Muscle of back (tissue), 11 donors: Measurements from ENCODE around the gene TTYH3. TPM values are rescaled to one million over a fixed set of nuclear protein-coding genes. Genes with fewer than 3 reads are reported as not detected.
"Not testable (repeated sequence)": the region's sequence is repeated elsewhere in the genome, so short reads cannot be mapped to it uniquely, and the experiment has no call there.

Experiments used
- DNase-seq, 3 donors: peaks; one replicate each; pipeline versions ENCODE4 v3.0.0 to v3.0.0-alpha.2; 2013
- polyA plus RNA-seq, 10 donors: library from polyadenylated mRNA; unstranded; fragments of 120-200 nt; gene quantifications; one replicate each; pipeline ENCODE4 v1.2.1, GENCODE V29; 2013; ENCODE audit not compliant: insufficient read length in 10 of 10

The TTYH3 gene
- polyA plus RNA-seq, 10 donors: 61.1 to 129 (median 82.9) TPM

- DNase-seq: no peak
Observed at GRCh38 chr7:2661096-2661449, 29.3 kb downstream of the TTYH3 start.

- DNase-seq: no peak
Observed at GRCh38 chr7:2661602-2662272, 30.0 kb downstream of the TTYH3 start.

GRCh38 chr7:2662273-2663120, 30.7 kb downstream of the TTYH3 start:
- DNase-seq: no peak

GRCh38 chr7:2663121-2663886, 31.5 kb downstream of the TTYH3 start:
- peak in 1 of 3 donors; percentile 80 for DNase-seq

GRCh38 chr7:2663960-2664359, 32.2 kb downstream of the TTYH3 start:
- DNase-seq: no peak

- DNase-seq: no peak
Observed at GRCh38 chr7:2665359-2665791, 33.6 kb downstream of the TTYH3 start.

GRCh38 chr7:2666155-2666554, 34.4 kb downstream of the TTYH3 start:
- DNase-seq: no peak

GRCh38 chr7:2666588-2667250, 34.9 kb downstream of the TTYH3 start:
- no peak for DNase-seq

GRCh38 chr7:2667843-2668242, 36.1 kb downstream of the TTYH3 start:
- no peak for DNase-seq

- DNase-seq: no peak
Observed at GRCh38 chr7:2668401-2668800, 36.6 kb downstream of the TTYH3 start.

- no peak for DNase-seq
Observed at GRCh38 chr7:2670171-2670570, 38.4 kb downstream of the TTYH3 start.

- DNase-seq: peak in 2 of 3 donors; percentile 62 to 76
Observed at GRCh38 chr7:2670720-2671391, 39.1 kb downstream of the TTYH3 start.

- not testable (repeated sequence) for DNase-seq
Observed at GRCh38 chr7:2673214-2673613, 41.4 kb downstream of the TTYH3 start.

GRCh38 chr7:2673934-2674333, 42.1 kb downstream of the TTYH3 start:
- DNase-seq: no peak

- no peak for DNase-seq
Observed at GRCh38 chr7:2675256-2675764, 43.5 kb downstream of the TTYH3 start.

- DNase-seq: not testable (repeated sequence)
Observed at GRCh38 chr7:2676576-2676975, 44.8 kb downstream of the TTYH3 start.

- not testable (repeated sequence) for DNase-seq
Observed at GRCh38 chr7:2678454-2678853, 46.7 kb downstream of the TTYH3 start.

- not testable (repeated sequence) for DNase-seq
Observed at GRCh38 chr7:2679135-2680127, 47.6 kb downstream of the TTYH3 start.

GRCh38 chr7:2680256-2680655, 48.5 kb downstream of the TTYH3 start:
- DNase-seq: no peak
